Neuronal stem cell (in vitro differentiated cells): Measurements from ENCODE around the gene PPP1R26.

ENCODE experiments used
- DNase-seq: peaks from one replicate; pipeline ENCODE4 v3.0.0-alpha.2; 2013; ENCODE audit warnings: low spot score
- H2AFZ ChIP-seq: one replicate; pipeline ENCODE4 v1.6.1; 2013; ENCODE audit warnings: mild to moderate bottlenecking, low read length, inconsistent platforms
- H2AK5ac ChIP-seq: 2 replicates; pipeline ENCODE4 v1.6.1; 2013; ENCODE audit warnings: low read depth, mild to moderate bottlenecking, inconsistent platforms, low read length, moderate library complexity, mixed read lengths
- H2BK120ac ChIP-seq: 2 replicates; pipeline ENCODE4 v1.6.1; 2013; ENCODE audit warnings: low read depth, mild to moderate bottlenecking, inconsistent platforms, low read length, moderate library complexity, mixed read lengths
- H2BK12ac ChIP-seq: one replicate; pipeline ENCODE4 v1.6.1; 2013; ENCODE audit warnings: low read length, inconsistent platforms
- H2BK15ac ChIP-seq: 2 replicates; pipeline ENCODE4 v1.6.1; 2013; ENCODE audit warnings: mild to moderate bottlenecking, low read length, inconsistent platforms, mixed read lengths
- H2BK5ac ChIP-seq: one replicate; pipeline ENCODE4 v1.6.1; 2013; ENCODE audit warnings: inconsistent platforms, mild to moderate bottlenecking, low read length, moderate library complexity
- H3K14ac ChIP-seq: one replicate; pipeline ENCODE4 v1.6.1; 2013; ENCODE audit warnings: low read length, inconsistent platforms
- H3K18ac ChIP-seq: 2 replicates; pipeline ENCODE4 v1.6.1; 2013; ENCODE audit warnings: low read length, inconsistent platforms
- H3K23ac ChIP-seq: 2 replicates; pipeline ENCODE4 v1.6.1; 2013; ENCODE audit warnings: low read depth, mild to moderate bottlenecking, mixed read lengths, low read length, inconsistent platforms; ENCODE audit not compliant: poor library complexity
- H3K27ac ChIP-seq: replicated peaks from 3 replicates; pipeline ENCODE4 v1.5.1; 2013; ENCODE audit warnings: low read length, inconsistent platforms
- H3K27me3 ChIP-seq, 3 experiments: 2 replicates each; pipeline ENCODE4 v1.6.1; 2013; ENCODE audit warnings: low read length in 3 of 3, mild to moderate bottlenecking in 2 of 3, inconsistent platforms in 1 of 3, low read depth in 1 of 3, mixed read lengths in 1 of 3, moderate library complexity in 1 of 3; ENCODE audit not compliant: control insufficient read depth in 3 of 3, insufficient read depth in 3 of 3
- H3K36me3 ChIP-seq, 2 donors: replicated peaks in 1 of 2; 2 replicates each; pipeline ENCODE4 v1.6.1; 2013; ENCODE audit warnings: low read length in 2 of 2; ENCODE audit not compliant: control insufficient read depth in 2 of 2, insufficient read depth in 2 of 2
- H3K4ac ChIP-seq: 2 replicates; pipeline ENCODE4 v1.6.1; 2013; ENCODE audit warnings: inconsistent platforms, mild to moderate bottlenecking, low read length, moderate library complexity
- H3K4me1 ChIP-seq, 2 donors: 1 replicate in 1 of 2; 2 replicates in 1 of 2; pipeline ENCODE4 v1.6.1; 2013; ENCODE audit warnings: low read length in 2 of 2, low read depth in 1 of 2; ENCODE audit not compliant: control insufficient read depth in 2 of 2, insufficient read depth in 1 of 2
- H3K4me2 ChIP-seq: one replicate; pipeline ENCODE4 v1.6.1; 2013; ENCODE audit warnings: mild to moderate bottlenecking, low read length, inconsistent platforms; ENCODE audit not compliant: insufficient read depth, poor library complexity, severe bottlenecking
- H3K4me3 ChIP-seq, 2 donors: 2 replicates each; pipeline ENCODE4 v1.5.1; 2013; ENCODE audit warnings: low read length in 2 of 2, mild to moderate bottlenecking in 2 of 2, inconsistent platforms in 1 of 2, moderate library complexity in 1 of 2
- H3K79me1 ChIP-seq: one replicate; pipeline ENCODE4 v1.6.1; 2013; ENCODE audit warnings: low read depth, mild to moderate bottlenecking, inconsistent platforms, low read length, moderate library complexity
- H3K9ac ChIP-seq: one replicate; pipeline ENCODE4 v1.6.1; 2013; ENCODE audit warnings: mild to moderate bottlenecking, low read depth, low read length, inconsistent platforms; ENCODE audit not compliant: poor library complexity
- H3K9me3 ChIP-seq, 2 donors: replicated peaks in 1 of 2; 2 replicates each; pipeline versions ENCODE3 to v1.6.1; 2013; ENCODE audit warnings: low read length in 2 of 2, mild to moderate bottlenecking in 2 of 2, inconsistent platforms in 1 of 2, low read depth in 1 of 2, mixed read lengths in 1 of 2, moderate library complexity in 1 of 2; ENCODE audit not compliant: control insufficient read depth in 2 of 2, insufficient read depth in 1 of 2
- H4K8ac ChIP-seq: one replicate; pipeline ENCODE4 v1.6.1; 2013; ENCODE audit warnings: low read depth, mild to moderate bottlenecking, inconsistent platforms, low read length, moderate library complexity
- H4K91ac ChIP-seq: one replicate; pipeline ENCODE4 v1.6.1; 2013; ENCODE audit warnings: low read length, low read depth, mild to moderate bottlenecking, inconsistent platforms; ENCODE audit not compliant: poor library complexity
- WGBS, 2 donors: extraction: QIAGEN DNeasy Blood & Tissue Kit; methylation state at CpG; one replicate each; pipeline ENCODE4 v1.1.7; 2013; ENCODE audit warnings: missing lambda C conversion rate in 2 of 2, mixed read lengths in 1 of 2; ENCODE audit not compliant: insufficient read length in 2 of 2, insufficient replicate concordance in 1 of 2; ENCODE audit errors: extremely low coverage in 2 of 2; 5-methylcytosine and 5-hydroxymethylcytosine counted together

PPP1R26 gene

DNA sequence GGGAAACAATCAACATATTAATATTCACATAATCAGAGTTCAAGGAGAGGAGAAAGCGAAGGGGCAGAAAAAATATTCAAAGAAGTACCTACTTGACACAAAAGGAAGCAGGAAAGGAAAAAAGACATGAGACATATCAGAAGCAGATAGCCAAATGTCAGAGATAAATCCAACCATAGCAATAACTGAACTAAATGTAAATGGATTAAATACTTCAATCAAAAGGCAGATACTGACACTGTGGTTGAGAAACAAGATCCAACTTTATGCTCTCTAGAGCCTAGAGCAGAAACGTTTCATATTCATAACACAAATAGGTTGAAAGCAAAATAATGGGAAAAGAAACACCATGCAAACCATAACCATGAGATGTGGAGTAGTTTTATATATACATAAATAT is 29.9 kb downstream of the PPP1R26 start:
- Histone ChIP-seq H3K27me3 (no peaks in the 10 kb centered on the region), H3K4me1 (peaks cover 12% of the 10 kb centered on the region in 2 donors), H2BK12ac (no peak overlapping the region), H3K9me3 (peaks cover 0 to 3% of the 10 kb centered on the region in 2 donors), H2BK5ac (no peak overlapping the region), H3K36me3 (peaks cover 7 to 10% of the 10 kb centered on the region in 2 donors), H2BK15ac (no peak overlapping the region), H3K4me2 (no peak overlapping the region), H2AK5ac (no peak overlapping the region), H3K9ac (no peak overlapping the region), H4K91ac (no peak overlapping the region), H2BK120ac (no peak overlapping the region), H3K79me1 (peaks cover 7% of the 10 kb centered on the region), H3K18ac (no peak overlapping the region), H3K23ac (no peak overlapping the region), H3K4ac (no peak overlapping the region), H2AFZ (no peak overlapping the region), H3K27ac (no peak overlapping the region), H3K4me3 (no peak overlapping the region), H3K14ac (no peak overlapping the region), H4K8ac (no peak overlapping the region)
- DNase-seq, result no peak
- WGBS, 2 donors, result no CpG with 5 or more reads among the region's 2 CpGs

DNA sequence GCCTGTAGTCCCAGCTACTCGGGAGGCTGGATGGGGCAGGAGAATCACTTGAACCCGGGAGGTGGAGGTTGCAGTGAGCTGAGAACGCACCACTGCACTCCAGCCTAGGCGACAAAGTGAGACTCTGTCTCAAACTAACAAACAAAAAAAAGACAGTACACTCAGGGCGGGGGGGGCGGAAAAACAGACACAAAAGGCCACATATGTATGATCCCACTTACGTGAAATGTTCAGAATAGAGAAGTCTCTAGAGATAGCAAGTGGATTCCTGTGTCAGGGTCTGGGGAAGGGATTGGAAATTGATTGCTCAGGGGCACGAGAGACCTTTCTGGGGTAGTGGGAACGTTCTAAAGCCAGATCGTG is 32.6 kb downstream of the PPP1R26 start:
- Histone ChIP-seq H3K4me1 (peaks cover 0 to 3% of the 10 kb centered on the region in 2 donors), H2BK15ac (no peak overlapping the region), H3K4me3 (no peak overlapping the region), H3K79me1 (no peaks in the 10 kb centered on the region), H3K14ac (no peak overlapping the region), H3K9me3 (peaks cover 0 to 3% of the 10 kb centered on the region in 2 donors), H2BK5ac (no peak overlapping the region), H4K8ac (no peak overlapping the region), H2BK120ac (no peak overlapping the region), H2AK5ac (no peak overlapping the region), H3K27me3 (no peaks in the 10 kb centered on the region), H4K91ac (no peak overlapping the region), H2AFZ (peak overlapping the region; percentile 12), H3K9ac (no peak overlapping the region), H3K4me2 (no peak overlapping the region), H3K27ac (no peak overlapping the region), H3K18ac (no peak overlapping the region), H3K23ac (no peak overlapping the region), H3K4ac (no peak overlapping the region), H2BK12ac (no peak overlapping the region), H3K36me3 (no peaks in the 10 kb centered on the region)
- no CpG with 5 or more reads among the region's 10 CpGs for WGBS, 2 donors
- DNase-seq, result no peak

DNA sequence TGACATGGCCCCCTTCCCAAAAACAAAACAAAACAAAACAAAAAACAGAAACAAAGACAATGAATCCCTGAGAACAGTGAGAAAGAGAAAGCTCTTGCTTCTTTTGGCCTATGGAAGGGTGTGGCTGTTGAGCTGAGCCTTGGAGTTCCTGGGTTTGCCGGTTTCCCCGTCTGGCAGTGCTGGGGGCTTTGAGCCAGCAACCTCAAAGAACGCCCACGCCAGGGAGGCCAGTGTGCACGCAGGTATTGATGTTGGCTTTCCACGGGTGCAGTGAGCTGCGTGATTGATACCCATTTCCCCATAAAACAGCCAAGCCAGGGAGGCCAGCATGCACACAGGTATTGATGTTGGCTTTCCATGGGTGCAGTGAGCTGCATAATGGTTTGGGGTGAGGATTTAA is 33.3 kb downstream of the PPP1R26 start:
- H4K91ac ChIP-seq, result no peak overlapping the region
- H2BK5ac ChIP-seq, result no peak overlapping the region
- H3K4me2 ChIP-seq, result no peak overlapping the region
- peaks cover 0 to 3% of the 10 kb centered on the region in 2 donors for H3K9me3 ChIP-seq
- no peaks in the 10 kb centered on the region for H3K27me3 ChIP-seq
- no peaks in the 10 kb centered on the region for H3K79me1 ChIP-seq
- H3K36me3 ChIP-seq, result no peaks in the 10 kb centered on the region
- peak overlapping the region; percentile 78 for H3K23ac ChIP-seq
- H3K4ac ChIP-seq, result no peak overlapping the region
- peaks cover 0 to 3% of the 10 kb centered on the region in 2 donors for H3K4me1 ChIP-seq
- H2AFZ ChIP-seq, result peak overlapping the region; percentile 12
- no peak overlapping the region for H3K14ac ChIP-seq
- H2BK12ac ChIP-seq, result no peak overlapping the region
- H2AK5ac ChIP-seq, result no peak overlapping the region
- H4K8ac ChIP-seq, result no peak overlapping the region
- DNase-seq, result no peak
- H2BK15ac ChIP-seq, result no peak overlapping the region
- H2BK120ac ChIP-seq, result no peak overlapping the region
- H3K18ac ChIP-seq, result no peak overlapping the region
- no peak overlapping the region for H3K9ac ChIP-seq
- no CpG with 5 or more reads among the region's 7 CpGs for WGBS, 2 donors
- H3K4me3 ChIP-seq, result no peak overlapping the region
- H3K27ac ChIP-seq, result no peak overlapping the region

- Histone ChIP-seq H3K4ac (no peak overlapping the region), H2AFZ (no peak overlapping the region), H2AK5ac (peak overlapping the region; percentile 32), H3K79me1 (no peaks in the 10 kb centered on the region), H3K27ac (no peak overlapping the region), H2BK15ac (peak overlapping the region; percentile 90), H3K4me3 (no peak overlapping the region), H3K9ac (peak overlapping the region; percentile 63), H4K91ac (no peak overlapping the region), H2BK120ac (peak overlapping the region; percentile 54), H3K9me3 (peaks cover 0 to 3% of the 10 kb centered on the region in 2 donors), H3K18ac (peak overlapping the region; percentile 35), H4K8ac (no peak overlapping the region), H3K4me2 (no peak overlapping the region), H3K23ac (peak overlapping the region; percentile 78), H3K36me3 (no peaks in the 10 kb centered on the region), H3K14ac (peak overlapping the region; percentile 90), H2BK5ac (no peak overlapping the region), H3K4me1 (peaks cover 0 to 3% of the 10 kb centered on the region in 2 donors), H2BK12ac (no peak overlapping the region), H3K27me3 (no peaks in the 10 kb centered on the region)
- no peak for DNase-seq
- WGBS, 2 donors, result no CpG with 5 or more reads among the region's 19 CpGs
Measured at GRCh38 chr9:135513351-135513846, 33.8 kb downstream of the PPP1R26 start.
